Breast epithelium (tissue), 3 donors: ENCODE measurements around the gene KRT222.

Source experiments
- CTCF ChIP-seq, 3 donors: fragments of 450-650 bp; IDR thresholded peaks; one replicate each; pipeline ENCODE4 v1.5.1; 2016 to 2017; ENCODE audit warnings: antibody characterized with exemption in 3 of 3, mild to moderate bottlenecking in 3 of 3, moderate library complexity in 3 of 3
- POLR2A ChIP-seq: fragments of 450-650 bp; IDR thresholded peaks from one replicate; pipeline ENCODE4 v1.6.1; 2016; ENCODE audit warnings: antibody characterized with exemption, mild to moderate bottlenecking, moderate library complexity
- POLR2AphosphoS5 ChIP-seq, 3 donors: sonication (generic); formaldehyde crosslinking; IDR thresholded peaks; one replicate each; pipeline ENCODE4 v1.6.1; 2017; ENCODE audit warnings: antibody characterized with exemption in 3 of 3

GRCh38 chr17:40686192-40686591 lies 21.2 kb upstream of the KRT222 start:
- no peak for TF ChIP-seq CTCF (IDR thresholded peaks at IDR 0.05)
- no peak for TF ChIP-seq POLR2A
- TF ChIP-seq POLR2AphosphoS5 (IDR thresholded peaks at IDR 0.05) = no peak
